OCI-M2 (cell line): ENCODE results near the gene EIF4E.
"Not testable (repeated sequence)": the region's sequence is repeated elsewhere in the genome, so short reads cannot be mapped to it uniquely, and the experiment has no call there.

ENCODE experiments used
- DNase-seq: peaks from one replicate; lab custom pipeline; 2025; ENCODE audit not compliant: unreplicated experiment; lab: John Stamatoyannopoulos, UW

EIF4E gene

DNA sequence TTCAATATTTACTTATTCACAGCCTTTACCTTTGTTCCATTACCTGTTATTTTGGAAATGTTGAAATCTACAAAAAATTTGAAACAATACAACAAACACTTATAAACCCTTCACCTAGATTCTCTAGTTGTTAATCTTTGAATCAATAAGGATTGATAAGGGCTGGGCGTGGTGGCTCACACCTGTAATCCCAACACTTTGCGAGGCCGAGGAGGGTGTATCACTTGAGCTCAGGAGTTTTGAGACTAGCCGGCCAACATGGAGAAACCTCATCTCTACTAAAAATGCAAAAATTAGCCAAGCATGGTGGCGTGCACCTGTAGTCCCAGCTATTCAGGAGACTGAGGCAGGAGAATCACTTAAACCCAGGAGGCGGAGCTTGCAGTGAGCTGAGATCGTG, 5.9 kb upstream of the EIF4E start:
- DNase-seq, result not testable (repeated sequence)

DNA sequence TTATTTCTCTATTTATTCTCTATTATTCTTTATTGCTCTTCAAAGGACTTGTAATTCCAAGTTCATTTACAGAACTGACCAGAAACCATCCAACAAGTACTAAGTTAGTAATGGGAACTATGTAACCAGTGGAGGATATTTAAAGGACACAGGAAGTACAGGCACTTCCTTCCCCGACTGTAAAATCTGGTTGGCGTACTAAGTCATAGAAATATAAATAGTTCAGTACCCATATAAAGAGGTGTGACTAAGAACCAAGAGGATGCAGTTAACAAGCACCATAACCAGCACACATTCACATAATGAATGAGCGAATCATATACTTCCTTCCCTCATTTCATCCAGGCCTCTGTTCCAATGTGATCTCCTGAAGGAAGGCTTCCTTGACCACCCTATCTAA, 3.6 kb upstream of the EIF4E start:
- DNase-seq, result no peak

DNA sequence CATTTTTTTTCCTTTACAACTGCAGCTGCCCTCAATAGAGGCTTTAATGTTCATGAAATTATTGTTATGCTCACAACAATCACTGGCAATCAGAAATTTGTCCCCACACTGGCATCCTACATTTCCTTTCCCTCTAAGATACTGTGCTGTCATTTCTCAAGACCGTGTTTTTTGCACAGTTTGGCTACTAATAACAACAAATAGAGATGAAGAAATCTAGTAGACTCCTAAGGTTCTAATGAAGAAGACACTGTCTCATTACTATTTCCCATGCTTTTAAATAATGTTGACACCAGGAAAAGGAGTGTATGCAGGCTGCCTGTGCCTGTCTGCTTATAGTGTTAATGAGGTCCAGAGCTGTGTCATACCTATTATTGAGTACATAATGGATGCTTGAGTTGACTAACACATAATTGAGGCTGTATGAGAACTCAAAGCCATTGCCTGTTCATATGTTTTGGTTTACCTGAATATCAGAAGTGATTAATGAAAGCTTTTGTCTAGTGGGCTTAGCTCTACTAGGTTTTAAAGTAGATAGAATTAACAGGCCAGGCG, 1.5 kb upstream of the EIF4E start:
- no peak for DNase-seq

DNA sequence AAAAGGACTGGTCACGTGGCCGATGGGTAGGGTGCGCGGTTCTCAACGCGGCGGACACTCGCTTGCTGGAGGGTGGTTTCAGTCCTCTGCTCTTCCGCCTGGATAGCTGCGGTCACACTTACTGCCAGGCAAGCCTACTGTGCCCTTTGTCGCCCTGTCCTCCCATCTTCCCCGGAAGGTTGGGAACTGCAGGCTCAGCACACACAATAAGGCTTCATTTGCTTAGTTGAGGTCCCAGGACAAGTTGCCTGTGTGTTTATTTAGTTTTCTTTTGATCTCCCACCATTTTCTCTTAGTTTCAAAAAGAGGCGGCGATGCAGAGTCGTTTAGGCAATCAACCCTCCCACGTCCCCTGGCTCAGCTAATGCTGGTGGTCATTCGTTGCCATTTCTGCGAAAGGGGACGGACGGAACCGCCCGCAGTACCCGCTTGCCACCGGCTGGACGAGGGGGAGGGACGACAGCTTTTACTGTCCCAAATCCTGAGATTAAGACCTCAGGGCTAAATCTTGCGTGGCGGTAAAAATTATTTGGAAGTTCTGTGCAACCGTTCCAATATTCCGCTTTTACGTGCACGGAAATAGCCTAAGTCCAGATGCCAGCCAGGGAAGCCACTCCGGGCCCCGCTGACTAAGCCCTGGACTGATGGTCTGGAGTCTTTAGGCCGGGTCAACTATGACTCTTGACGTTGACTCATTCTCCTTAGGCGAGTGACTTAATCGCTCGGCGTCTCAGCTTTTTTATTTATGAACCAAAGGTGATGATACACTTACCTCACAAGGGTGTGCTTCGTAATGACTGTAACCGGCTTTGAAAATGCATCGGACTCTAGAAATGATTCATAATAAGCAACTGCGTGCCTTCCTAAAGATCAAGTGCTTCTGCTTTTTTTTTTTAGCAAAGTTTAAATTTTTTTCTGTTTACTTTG, 671 bp upstream of the EIF4E start:
- DNase-seq, result peak; percentile 19

DNA sequence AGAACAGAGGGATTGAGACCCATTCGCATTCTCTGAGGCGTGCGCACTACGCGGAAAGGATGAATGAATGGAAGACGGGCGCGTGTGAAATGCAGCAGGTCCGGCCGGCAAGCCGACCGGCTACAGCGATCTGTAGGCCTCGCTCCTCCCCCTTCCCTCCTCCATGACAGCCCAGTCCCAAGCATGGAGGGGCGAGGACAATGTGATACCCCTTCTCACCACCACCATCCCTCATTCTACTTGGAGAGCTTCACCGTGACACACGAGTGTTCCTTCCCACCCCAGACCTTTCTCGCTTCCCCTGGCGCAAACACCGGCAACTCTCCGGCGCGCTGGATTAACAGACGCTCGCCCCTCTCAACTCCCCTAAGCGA, 815 bp downstream of the EIF4E start:
- no peak for DNase-seq

- not testable (repeated sequence) for DNase-seq
These were observed 2.7 kb downstream of the EIF4E start for GRCh38 chr4:98926257-98926656.

DNA sequence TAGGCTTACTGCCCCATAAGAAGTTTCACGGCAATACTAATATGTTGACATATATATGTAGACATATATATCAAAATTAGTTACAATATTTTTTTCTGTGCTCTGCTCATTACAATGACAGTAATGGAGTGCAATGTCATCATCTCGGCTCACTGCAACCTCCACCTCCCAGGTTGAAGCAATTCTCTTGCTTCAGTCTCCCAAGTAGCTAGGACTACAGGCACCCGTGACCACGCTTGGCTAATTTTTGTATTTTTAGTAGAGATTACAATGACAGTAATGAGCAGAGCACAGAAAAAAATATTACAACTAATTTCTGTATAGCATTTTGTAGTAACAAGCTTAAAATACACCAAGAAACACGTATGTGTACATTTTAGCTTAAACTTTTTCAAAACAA, 7.6 kb downstream of the EIF4E start:
- DNase-seq, result no peak

DNA sequence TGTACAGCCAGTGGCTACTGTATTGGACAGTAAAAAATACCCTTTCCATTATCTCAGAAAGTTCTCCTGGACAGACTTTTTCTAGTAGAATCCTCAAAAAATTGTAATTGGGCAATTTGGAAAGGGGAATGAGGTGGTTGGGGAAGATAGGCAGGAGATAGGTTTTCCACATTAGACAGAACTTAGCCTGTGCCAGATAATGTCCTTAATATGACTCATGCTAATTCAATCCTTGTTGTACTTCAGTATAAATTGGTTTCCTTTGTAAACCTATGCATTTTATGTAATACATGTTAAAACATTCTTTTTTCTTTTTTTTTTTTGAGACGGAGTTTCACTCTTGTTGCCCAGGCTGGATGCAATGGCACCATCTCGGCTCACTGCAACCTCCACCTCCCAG, 8.9 kb downstream of the EIF4E start:
- DNase-seq, result no peak

GRCh38 chr4:98910728-98911127, 18.2 kb downstream of the EIF4E start:
- not testable (repeated sequence) for DNase-seq

DNA sequence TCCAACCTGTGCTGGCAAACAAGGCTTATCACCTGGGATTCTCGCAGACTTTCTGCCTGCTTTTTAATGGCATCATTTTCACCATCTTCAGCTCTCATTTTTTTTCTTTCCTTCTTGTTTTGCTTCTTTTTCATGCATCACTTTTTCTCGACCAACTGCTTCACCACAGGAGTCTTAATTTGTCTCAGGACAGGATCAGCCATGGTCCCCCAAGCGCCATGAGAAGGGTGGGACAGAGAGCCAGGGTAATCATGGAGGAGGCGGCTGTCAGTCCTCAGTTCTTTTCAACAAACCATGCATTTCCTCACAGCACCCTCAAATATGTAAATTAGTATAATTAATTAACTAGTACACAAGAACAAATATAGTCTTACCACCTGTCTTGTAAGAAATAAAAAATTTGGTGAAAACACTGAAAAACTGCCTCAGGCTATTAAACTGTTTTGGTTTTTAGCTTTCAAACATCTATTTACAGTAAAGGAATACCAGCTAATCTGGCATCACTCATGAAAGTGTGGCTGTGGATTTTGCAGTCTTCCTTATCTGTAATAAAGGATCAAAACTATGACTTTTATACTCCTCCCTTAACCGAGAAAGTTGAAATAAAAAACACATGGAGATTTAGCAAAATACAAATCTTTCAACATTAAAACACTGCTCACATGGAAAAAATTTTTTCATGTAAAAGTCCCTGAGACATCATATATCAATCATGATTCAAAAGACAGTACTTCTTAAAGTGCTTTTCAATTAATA, 19.1 kb downstream of the EIF4E start:
- DNase-seq, result no peak

- DNase-seq, result no peak
These were observed 20.1 kb downstream of the EIF4E start for GRCh38 chr4:98908703-98909262.

DNA sequence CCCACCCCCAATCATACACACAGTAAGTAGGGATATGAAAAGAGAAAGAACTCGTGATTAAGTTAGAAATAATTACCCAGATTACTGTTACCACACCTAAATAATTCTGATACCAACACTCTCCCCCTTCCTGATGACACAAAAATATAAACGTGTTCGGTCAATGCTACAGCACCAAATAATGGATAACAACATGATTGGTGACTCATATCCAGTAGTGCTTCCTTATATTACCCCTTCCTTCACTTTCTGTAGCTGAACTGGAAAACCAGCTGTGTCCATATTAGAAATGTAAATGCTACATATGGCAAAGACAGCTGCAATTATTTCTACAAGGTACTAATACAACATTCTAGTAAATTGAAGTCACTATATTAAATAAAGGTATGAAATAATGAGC, 20.8 kb downstream of the EIF4E start:
- no peak for DNase-seq

- no peak for DNase-seq
These were observed 23.1 kb downstream of the EIF4E start for GRCh38 chr4:98905839-98906238.

DNA sequence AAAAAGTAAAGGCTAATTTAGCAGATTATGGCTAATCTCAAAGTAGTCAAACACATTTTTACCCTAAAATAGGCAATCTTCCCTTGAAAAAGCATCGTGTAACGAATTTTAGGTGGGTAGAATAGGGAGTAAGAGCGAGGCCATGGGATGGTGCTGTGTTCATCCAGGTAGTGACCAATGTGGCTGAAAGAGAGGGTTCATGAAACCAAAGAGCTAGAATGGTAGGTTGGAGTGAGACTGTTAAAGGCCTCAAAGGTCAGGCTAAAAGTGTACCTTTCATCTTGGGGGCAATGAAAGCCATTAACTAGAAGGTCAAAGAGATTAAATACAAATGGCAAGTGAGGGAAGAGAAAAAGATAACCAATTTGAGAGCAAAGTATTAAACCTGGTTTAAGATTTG, 23.6 kb downstream of the EIF4E start:
- DNase-seq, result no peak

- no peak for DNase-seq
These were observed 25.0 kb downstream of the EIF4E start for GRCh38 chr4:98903963-98904362.

GRCh38 chr4:98903561-98903960, 25.4 kb downstream of the EIF4E start:
- no peak for DNase-seq

DNA sequence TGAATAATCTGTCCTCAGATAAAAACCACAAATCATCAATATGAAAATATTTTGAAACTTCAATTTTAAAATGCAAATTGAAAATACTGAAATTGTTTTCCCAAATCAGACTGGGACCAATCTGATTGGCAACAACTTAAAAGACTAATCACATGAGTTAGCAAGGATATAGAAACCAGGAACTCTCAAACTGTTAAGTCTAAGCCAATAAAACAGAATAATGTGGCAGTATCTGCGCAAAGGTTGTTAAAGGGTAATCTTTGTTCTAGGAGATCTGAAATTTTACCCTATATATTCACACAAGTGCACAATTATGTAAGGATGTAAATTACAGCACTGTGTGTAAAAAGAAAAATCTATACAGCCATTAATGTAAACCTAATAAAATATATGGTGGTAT, 29.7 kb downstream of the EIF4E start:
- no peak for DNase-seq

DNA sequence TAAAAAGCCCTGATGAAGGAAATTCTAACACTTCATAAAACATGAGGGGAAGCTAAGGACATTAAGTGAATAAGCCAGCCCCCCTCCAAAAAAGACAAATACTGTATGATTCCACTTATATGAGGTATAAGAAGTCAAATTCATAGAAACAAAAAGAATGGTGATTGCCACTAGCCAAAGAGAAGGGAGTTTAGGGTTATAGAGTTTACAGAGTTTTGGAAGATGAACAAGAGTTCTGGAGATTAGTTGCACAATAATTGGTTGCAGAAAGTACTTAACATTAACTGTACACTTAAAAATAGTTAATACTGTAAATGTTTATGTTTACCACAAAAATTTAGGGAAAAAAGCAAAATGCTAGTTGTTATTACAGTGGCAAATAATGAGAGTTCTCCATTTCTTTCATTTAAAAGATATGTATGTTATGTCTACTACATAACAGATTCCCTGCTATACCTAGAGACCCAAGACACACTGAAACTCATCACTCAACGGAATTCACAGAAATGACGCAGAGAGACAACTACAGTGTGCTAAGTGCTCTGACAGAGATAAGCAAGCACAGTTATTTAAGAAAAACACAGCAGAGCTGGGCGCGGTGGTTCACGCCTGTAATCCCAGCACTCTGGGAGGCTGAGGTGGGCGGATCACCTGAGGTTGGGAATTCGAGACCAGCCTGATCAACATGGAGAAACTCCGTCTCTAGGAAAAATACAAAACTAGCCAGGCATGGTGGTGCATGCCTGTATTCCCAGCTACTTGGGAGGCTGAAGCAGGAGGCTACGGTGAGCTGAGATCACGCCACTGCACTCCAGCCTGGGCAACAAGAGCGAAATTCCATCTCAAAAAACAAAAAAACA, 37.2 kb downstream of the EIF4E start:
- no peak for DNase-seq

DNA sequence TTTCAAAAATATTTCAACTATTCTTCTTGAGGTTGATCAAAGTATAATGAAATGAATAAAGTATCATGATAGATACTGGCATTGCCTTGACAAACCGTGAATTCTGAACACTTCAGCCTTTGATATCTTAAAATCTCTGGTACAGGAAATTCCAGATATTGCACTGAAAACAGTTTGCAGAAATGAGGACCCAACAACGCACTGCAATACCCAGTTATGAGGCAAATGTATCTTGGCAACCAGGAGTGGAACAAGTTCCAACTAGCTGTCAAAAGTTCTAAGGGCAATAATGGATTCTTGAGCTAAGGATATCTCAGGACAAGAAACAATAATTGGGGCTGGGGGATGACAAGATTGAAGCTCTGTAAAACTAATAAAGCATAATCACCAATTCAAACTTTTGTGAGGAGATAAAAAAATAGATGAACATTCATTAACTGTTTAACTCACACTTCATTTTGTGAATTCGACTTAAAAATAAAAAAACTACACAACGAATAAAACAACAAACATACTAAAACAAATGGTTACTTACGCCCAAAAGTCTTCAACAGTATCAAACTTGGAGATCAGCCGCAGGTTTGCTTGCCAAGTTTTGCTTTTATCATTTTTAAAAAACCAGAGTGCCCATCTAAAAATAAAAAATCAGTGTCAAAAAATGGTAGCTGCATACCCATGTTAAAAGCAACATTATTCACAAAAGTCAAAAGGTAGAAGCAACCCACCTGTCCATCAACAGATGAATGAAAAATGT, 38.1 kb downstream of the EIF4E start:
- no peak for DNase-seq

DNA sequence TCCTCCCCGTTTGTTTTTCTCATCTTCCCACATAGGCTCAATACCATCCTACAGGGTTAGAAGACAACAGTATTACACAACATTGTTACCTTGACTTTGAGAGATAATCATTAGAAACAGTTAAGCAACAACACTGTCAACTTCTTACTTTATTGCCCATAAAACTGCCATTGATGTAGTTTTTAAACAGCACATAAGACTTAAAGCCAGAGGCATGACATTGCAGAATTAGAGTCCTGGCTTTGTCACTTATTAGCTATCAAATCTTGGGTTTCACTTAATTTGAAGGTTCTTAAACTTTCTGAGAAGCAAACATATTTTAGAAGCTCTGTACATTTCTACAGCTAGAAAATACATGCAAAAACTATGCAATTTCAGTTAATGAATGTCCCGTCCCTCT, 41.8 kb downstream of the EIF4E start:
- DNase-seq, result no peak
